ENCODE measurements around the gene AP4M1.

DNA sequence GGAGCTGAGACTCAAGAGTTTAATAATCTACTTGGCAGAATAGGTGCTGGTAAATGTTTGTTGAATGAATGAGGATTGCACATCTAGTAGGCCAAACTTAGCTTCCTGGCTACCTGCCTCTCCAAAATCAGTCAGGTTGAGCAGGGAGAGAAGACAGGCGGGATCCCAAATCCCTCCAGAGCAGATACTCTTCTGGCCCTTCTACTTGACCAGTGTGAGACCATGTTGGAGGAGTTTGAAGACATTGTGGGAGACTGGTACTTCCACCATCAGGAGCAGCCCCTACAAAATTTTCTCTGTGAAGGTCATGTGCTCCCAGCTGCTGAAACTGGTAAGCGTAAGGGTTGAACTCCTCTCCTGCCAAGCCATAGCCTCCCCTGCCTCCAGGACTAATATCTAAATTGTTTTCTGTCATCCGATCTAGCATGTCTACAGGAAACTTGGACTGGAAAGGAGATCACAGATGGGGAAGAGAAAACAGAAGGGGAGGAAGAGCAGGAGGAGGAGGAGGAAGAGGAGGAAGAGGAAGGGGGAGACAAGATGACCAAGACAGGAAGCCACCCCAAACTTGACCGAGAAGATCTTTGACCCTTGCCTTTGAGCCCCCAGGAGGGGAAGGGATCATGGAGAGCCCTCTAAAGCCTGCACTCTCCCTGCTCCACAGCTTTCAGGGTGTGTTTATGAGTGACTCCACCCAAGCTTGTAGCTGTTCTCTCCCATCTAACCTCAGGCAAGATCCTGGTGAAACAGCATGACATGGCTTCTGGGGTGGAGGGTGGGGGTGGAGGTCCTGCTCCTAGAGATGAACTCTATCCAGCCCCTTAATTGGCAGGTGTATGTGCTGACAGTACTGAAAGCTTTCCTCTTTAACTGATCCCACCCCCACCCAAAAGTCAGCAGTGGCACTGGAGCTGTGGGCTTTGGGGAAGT lies 23.1 kb downstream of the AP4M1 start:
- TF ChIP-seq, protein P1, sequence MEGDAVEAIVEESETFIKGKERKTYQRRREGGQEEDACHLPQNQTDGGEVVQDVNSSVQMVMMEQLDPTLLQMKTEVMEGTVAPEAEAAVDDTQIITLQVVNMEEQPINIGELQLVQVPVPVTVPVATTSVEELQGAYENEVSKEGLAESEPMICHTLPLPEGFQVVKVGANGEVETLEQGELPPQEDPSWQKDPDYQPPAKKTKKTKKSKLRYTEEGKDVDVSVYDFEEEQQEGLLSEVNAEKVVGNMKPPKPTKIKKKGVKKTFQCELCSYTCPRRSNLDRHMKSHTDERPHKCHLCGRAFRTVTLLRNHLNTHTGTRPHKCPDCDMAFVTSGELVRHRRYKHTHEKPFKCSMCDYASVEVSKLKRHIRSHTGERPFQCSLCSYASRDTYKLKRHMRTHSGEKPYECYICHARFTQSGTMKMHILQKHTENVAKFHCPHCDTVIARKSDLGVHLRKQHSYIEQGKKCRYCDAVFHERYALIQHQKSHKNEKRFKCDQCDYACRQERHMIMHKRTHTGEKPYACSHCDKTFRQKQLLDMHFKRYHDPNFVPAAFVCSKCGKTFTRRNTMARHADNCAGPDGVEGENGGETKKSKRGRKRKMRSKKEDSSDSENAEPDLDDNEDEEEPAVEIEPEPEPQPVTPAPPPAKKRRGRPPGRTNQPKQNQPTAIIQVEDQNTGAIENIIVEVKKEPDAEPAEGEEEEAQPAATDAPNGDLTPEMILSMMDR (IDR thresholded peaks at IDR 0.05; ENCODE audit: low read length) = no peak
- no peak for TF ChIP-seq EZH2 (IDR thresholded peaks at IDR 0.05; ENCODE audit: borderline replicate concordance, low read length)
